ENCODE measurements around the gene SPARC. TPM values are rescaled to one million over a fixed set of nuclear protein-coding genes. Genes with fewer than 3 reads are reported as not detected.
A peak's percentile ranks its signal among the peaks of the same experiment; 100 is the strongest.

Gene SPARC
- total RNA-seq, 4 donors from 2014 or later: 194 to 521 (median 352) TPM

- Histone ChIP-seq H3K4me3 (no peak overlapping the region), H3K4me1 (peaks cover 0 to 69% (median 38%) of the 10 kb centered on the region in 3 donors), H3K9me3 (no peaks in the 10 kb centered on the region), H3K36me3 (peaks cover 0 to 55% of the 10 kb centered on the region in 2 donors), H3K27me3 (no peaks in the 10 kb centered on the region), H3K27ac (peak overlapping the region in 3 of 4 donors; percentile 47 to 84 (median 80))
- TF ChIP-seq POLR2A (IDR thresholded peaks at IDR 0.05) (no peak), CTCF (IDR thresholded peaks at IDR 0.05) (no peak)
- 24 to 47% methylated on average over 4 of the region's 4 CpGs for WGBS, 2 donors (ENCODE audit: low coverage in 1 of 2)
- ATAC-seq: no peak
Observed at GRCh38 chr5:151661968-151662732, 24.6 kb downstream of the SPARC start.

- Histone ChIP-seq H3K36me3 (peaks cover 0 to 42% of the 10 kb centered on the region in 2 donors), H3K27ac (peak overlapping the region in 2 of 4 donors; percentile 17 to 19), H3K4me1 (peaks cover 0 to 56% (median 31%) of the 10 kb centered on the region in 3 donors), H3K4me3 (no peak overlapping the region), H3K9me3 (no peaks in the 10 kb centered on the region), H3K27me3 (no peaks in the 10 kb centered on the region)
- no peak for ATAC-seq
- WGBS, 2 donors (ENCODE audit: low coverage in 1 of 2): 38 to 50% methylated on average over 8 to 12 of the region's 12 CpGs
- TF ChIP-seq CTCF (IDR thresholded peaks at IDR 0.05) (no peak), EP300 (IDR thresholded peaks at IDR 0.05) (no peak), POLR2AphosphoS5 (IDR thresholded peaks at IDR 0.05) (no peak), POLR2A (IDR thresholded peaks at IDR 0.05) (no peak)
Observed at GRCh38 chr5:151660616-151661495, 25.9 kb downstream of the SPARC start.

GRCh38 chr5:151659001-151659754 lies 27.5 kb downstream of the SPARC start:
- H3K9me3 ChIP-seq: no peaks in the 10 kb centered on the region
- ATAC-seq: peak; percentile 79
- no peak overlapping the region for H3K4me3 ChIP-seq
- peaks cover 0 to 40% (median 16%) of the 10 kb centered on the region in 3 donors for H3K4me1 ChIP-seq
- H3K36me3 ChIP-seq: peaks cover 0 to 26% of the 10 kb centered on the region in 2 donors
- peak; percentile 79 to 95 (median 91) for TF ChIP-seq CTCF (IDR thresholded peaks at IDR 0.05)
- TF ChIP-seq POLR2A (IDR thresholded peaks at IDR 0.05): no peak
- H3K27ac ChIP-seq: peak overlapping the region in 2 of 4 donors; percentile 3 to 9
- no peaks in the 10 kb centered on the region for H3K27me3 ChIP-seq
- 46% methylated on average over 4 of the region's 10 CpGs; no CpG with 5 or more reads in 1 of the 2 donors for WGBS, 2 donors (ENCODE audit: low coverage in 1 of 2)

- Histone ChIP-seq H3K27me3 (no peaks in the 10 kb centered on the region), H3K9me3 (no peaks in the 10 kb centered on the region), H3K4me1 (peaks cover 0 to 24% (median 3%) of the 10 kb centered on the region in 3 donors), H3K36me3 (peaks cover 0 to 5% of the 10 kb centered on the region in 2 donors), H3K4me3 (no peak overlapping the region), H3K27ac (no peak overlapping the region)
- ATAC-seq: no peak
- TF ChIP-seq CTCF (IDR thresholded peaks at IDR 0.05): no peak
- TF ChIP-seq POLR2A (IDR thresholded peaks at IDR 0.05): no peak
- 83 to 91% methylated on average over 1 of the region's 1 CpG for WGBS, 2 donors (ENCODE audit: low coverage in 1 of 2)
Observed at GRCh38 chr5:151657114-151657513, 29.6 kb downstream of the SPARC start.
